HG02973 (cell line): ENCODE results near the gene CBARP.
"Not testable (repeated sequence)": the region's sequence is repeated elsewhere in the genome, so short reads cannot be mapped to it uniquely, and the experiment has no call there.

ENCODE experiments used
- ATAC-seq: cut with Tn5 transposase; IDR thresholded peaks from one replicate; pipeline ENCODE4 v1.9.1; 2021; ENCODE audit warnings: moderate library complexity; ENCODE audit not compliant: unreplicated experiment

Gene CBARP

GRCh38 chr19:1216756-1217155 is 21.0 kb downstream of the CBARP start:
- no peak for ATAC-seq

- no peak for ATAC-seq
These were observed 22.7 kb downstream of the CBARP start for GRCh38 chr19:1214862-1215731.

- ATAC-seq = no peak
These were observed 23.4 kb downstream of the CBARP start for GRCh38 chr19:1214299-1214861.

GRCh38 chr19:1213391-1214286 is 24.2 kb downstream of the CBARP start:
- ATAC-seq = no peak

- no peak for ATAC-seq
These were observed 26.1 kb downstream of the CBARP start for GRCh38 chr19:1211494-1212234.

- no peak for ATAC-seq
These were observed 27.6 kb downstream of the CBARP start for GRCh38 chr19:1210227-1210538.

GRCh38 chr19:1208830-1209229 is 29.0 kb downstream of the CBARP start:
- not testable (repeated sequence) for ATAC-seq

- ATAC-seq = no peak
These were observed 30.8 kb downstream of the CBARP start for GRCh38 chr19:1206864-1207450.

- peak; percentile 9 for ATAC-seq
These were observed 31.5 kb downstream of the CBARP start for GRCh38 chr19:1206150-1206863.

GRCh38 chr19:1205114-1206099 is 32.4 kb downstream of the CBARP start, which contains the start of gene STK11:
Gene STK11 (plus strand): TSS chr19:1205778. CDS start chr19:1206914, 1,136 bp downstream.
- ATAC-seq = peak; percentile 80

GRCh38 chr19:1200614-1201013 is 37.2 kb downstream of the CBARP start:
- not testable (repeated sequence) for ATAC-seq

- ATAC-seq = no peak
These were observed 38.3 kb downstream of the CBARP start for GRCh38 chr19:1199531-1199930.

GRCh38 chr19:1189419-1189818 is 48.4 kb downstream of the CBARP start:
- no peak for ATAC-seq

- no peak for ATAC-seq
These were observed 54.1 kb downstream of the CBARP start for GRCh38 chr19:1183543-1184172.

GRCh38 chr19:1182727-1183126 is 55.1 kb downstream of the CBARP start:
- no peak for ATAC-seq

- no peak for ATAC-seq
These were observed 55.7 kb downstream of the CBARP start for GRCh38 chr19:1182068-1182467.

GRCh38 chr19:1181606-1182005 is 56.2 kb downstream of the CBARP start:
- no peak for ATAC-seq
